ENCODE measurements around the gene CD55. TPM values are rescaled to one million over a fixed set of nuclear protein-coding genes. Genes with fewer than 3 reads are reported as not detected.

The CD55 gene
- total RNA-seq, 1 experiment from 2014 or later: 17.3 TPM

DNA sequence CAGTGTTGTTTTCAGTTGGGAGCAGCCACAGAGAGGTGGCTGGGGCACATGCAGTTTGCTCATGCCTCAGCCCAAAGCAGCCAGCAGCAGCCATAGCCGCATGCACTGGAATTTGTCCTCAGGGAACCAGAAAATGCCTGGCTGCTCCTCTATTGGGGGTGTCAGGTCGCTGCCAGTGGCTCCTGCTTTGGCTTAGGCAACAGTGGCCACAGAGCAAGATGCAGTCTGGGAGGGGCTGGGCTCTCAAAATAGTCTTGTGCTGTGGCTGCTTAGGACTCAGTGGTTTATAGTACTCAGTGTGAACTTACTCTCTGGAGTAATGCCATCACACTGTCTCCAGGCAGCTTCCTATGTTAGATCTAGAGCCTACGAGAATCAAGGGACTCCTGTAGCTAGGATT is 25.0 kb downstream of the CD55 start:
- Histone ChIP-seq H3K9me3 (ENCODE audit: control insufficient read depth, low read depth, low read length) (no peaks in the 10 kb centered on the region), H4K8ac (replicated peaks; ENCODE audit: insufficient read length, low read depth, low read length) (no peak overlapping the region), H3K79me1 (ENCODE audit: insufficient read depth, low read depth, low read length, poor library complexity, severe bottlenecking) (no peaks in the 10 kb centered on the region), H3K23me2 (ENCODE audit: insufficient read length, low read depth, low read length, poor library complexity, severe bottlenecking) (no peaks in the 10 kb centered on the region), H4K5ac (ENCODE audit: insufficient read length, low read depth, low read length) (no peak overlapping the region), H3K4me2 (ENCODE audit: insufficient read depth, insufficient read length, low read length) (no peak overlapping the region), H2AK5ac (ENCODE audit: insufficient read length, low read length) (no peak overlapping the region), H2BK15ac (ENCODE audit: low read depth, low read length) (no peak overlapping the region), H2BK120ac (ENCODE audit: low read depth, low read length, poor library complexity, severe bottlenecking) (no peak overlapping the region), H2AFZ (ENCODE audit: low read length) (no peak overlapping the region), H3K27me3 (ENCODE audit: insufficient read depth, low read length) (no peaks in the 10 kb centered on the region), H3K9ac (ENCODE audit: extremely low read depth, insufficient read length, low read length) (no peak overlapping the region), H2BK20ac (ENCODE audit: low read depth, low read length, poor library complexity, severe bottlenecking) (no peak overlapping the region), H2BK12ac (ENCODE audit: insufficient read length, low read depth, low read length) (no peak overlapping the region), H3K4me1 (ENCODE audit: insufficient read depth, low read length) (no peaks in the 10 kb centered on the region; the same call in 1 of the 2 replicates), H4K20me1 (ENCODE audit: control insufficient read depth, insufficient read depth, insufficient read length) (no peaks in the 10 kb centered on the region), H3K27ac (ENCODE audit: insufficient read length, low read depth, low read length) (no peak overlapping the region), H3K23ac (ENCODE audit: insufficient read length, low read depth, low read length) (no peak overlapping the region), H3K4ac (ENCODE audit: low read depth, low read length) (no peak overlapping the region), H3K79me2 (ENCODE audit: insufficient read depth, low read length) (no peaks in the 10 kb centered on the region), H3T11ph (ENCODE audit: low read length) (no peak overlapping the region), H3K14ac (ENCODE audit: insufficient read depth, low read length) (no peak overlapping the region), H2BK5ac (ENCODE audit: insufficient read length, low read length) (no peak overlapping the region), H3K18ac (ENCODE audit: insufficient read length, low read depth, low read length) (no peak overlapping the region), H4K91ac (ENCODE audit: insufficient read length, low read depth, low read length) (no peak overlapping the region), H3K56ac (ENCODE audit: insufficient read length, low read depth, low read length) (no peak overlapping the region)
- Mint-ChIP-seq H3K4me3 (no peak overlapping the region), H3K9me3 (peaks cover 5 to 10% of the 10 kb centered on the region in 2 experiments), H3K36me3 (ENCODE audit: insufficient read depth in 1 of 3, low read depth in 3 of 3) (peaks cover 23 to 55% (median 29%) of the 10 kb centered on the region in 3 experiments), H3K27me3 (ENCODE audit: low read depth) (no peaks in the 10 kb centered on the region), H3K27ac (peak overlapping the region in 1 of 3 experiments; percentile 93; a peak in 1 of 7 replicates), H3K4me1 (peaks cover 18 to 21% of the 10 kb centered on the region in 2 experiments)
- no CpG with 5 or more reads among the region's 3 CpGs for WGBS (ENCODE audit: extremely low coverage, insufficient read length, low lambda C conversion rate)
- DNase-seq: peak; percentile 29
- TF ChIP-seq, protein P1, sequence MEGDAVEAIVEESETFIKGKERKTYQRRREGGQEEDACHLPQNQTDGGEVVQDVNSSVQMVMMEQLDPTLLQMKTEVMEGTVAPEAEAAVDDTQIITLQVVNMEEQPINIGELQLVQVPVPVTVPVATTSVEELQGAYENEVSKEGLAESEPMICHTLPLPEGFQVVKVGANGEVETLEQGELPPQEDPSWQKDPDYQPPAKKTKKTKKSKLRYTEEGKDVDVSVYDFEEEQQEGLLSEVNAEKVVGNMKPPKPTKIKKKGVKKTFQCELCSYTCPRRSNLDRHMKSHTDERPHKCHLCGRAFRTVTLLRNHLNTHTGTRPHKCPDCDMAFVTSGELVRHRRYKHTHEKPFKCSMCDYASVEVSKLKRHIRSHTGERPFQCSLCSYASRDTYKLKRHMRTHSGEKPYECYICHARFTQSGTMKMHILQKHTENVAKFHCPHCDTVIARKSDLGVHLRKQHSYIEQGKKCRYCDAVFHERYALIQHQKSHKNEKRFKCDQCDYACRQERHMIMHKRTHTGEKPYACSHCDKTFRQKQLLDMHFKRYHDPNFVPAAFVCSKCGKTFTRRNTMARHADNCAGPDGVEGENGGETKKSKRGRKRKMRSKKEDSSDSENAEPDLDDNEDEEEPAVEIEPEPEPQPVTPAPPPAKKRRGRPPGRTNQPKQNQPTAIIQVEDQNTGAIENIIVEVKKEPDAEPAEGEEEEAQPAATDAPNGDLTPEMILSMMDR (conservative IDR thresholded peaks at IDR 0.05): no peak
